COLO829 (cell line): ENCODE measurements around the gene AGTRAP.
A peak's percentile ranks its signal among the peaks of the same experiment; 100 is the strongest.

Experiments used
- DNase-seq: peaks from one replicate; pipeline ENCODE4 v3.0.0; 2012; ENCODE audit warnings: low spot score

The AGTRAP gene

DNA sequence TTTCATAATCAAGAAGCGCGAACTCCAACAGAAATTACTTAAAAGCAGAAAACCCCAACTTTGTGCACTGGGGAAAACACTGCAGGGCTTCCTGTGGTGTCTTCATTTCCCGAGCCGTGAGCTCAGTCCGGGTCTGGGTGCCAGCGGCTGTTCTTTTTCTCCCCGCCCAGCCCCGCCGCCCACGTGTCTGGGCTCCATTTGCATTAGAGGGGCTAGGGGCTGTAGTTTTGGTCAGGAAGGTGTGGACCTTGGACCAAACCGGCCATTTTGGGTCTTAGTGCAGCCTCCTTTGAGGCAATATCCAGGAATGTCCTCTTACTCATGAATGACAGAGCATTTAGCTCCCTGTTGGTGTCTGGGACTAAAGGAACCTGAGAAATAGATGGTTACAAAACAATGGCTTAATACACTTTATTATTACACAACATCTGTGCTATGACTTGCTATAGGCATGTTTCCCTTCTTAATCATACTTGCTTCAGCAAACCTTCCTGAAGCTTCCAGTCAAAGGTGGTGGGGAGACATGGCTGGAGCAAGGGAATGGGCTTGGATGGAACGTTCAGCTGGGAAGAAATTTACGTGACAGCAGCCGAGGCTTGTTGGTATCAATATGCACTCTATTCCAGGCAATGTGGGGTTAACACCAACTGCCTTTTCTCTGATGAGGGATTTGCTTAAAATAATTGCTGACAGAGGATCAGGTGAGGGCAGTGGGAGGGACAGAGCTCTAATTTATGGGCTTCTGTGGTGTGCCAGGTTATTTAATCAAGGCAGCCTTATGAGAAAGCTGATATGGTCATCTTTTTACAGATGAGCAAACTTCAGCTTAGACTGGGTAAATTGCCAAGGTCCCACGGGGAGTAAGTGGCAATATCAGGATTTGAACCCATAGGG lies 1.1 kb downstream of the AGTRAP start:
- DNase-seq: peak; percentile 42

DNA sequence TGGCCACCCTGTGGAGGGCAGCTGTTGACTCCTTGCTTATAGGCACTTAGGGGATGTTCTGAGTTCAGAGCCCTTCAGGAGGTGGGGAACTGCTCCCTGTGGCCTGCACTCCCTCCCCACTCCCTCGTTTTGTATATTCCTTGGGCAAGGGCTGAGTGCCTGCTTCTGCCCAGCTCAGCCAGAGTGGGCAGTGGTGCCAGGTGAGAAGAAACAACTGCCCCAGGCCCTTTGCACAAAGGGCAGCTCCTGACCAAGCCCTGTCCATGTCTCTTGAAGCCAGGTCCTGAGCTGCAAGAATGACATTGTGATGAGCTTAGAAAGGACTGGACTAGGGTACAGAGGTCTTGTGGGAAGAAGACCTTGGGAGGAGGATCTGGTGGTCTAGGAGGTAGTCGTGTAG lies 2.2 kb downstream of the AGTRAP start:
- DNase-seq: no peak

DNA sequence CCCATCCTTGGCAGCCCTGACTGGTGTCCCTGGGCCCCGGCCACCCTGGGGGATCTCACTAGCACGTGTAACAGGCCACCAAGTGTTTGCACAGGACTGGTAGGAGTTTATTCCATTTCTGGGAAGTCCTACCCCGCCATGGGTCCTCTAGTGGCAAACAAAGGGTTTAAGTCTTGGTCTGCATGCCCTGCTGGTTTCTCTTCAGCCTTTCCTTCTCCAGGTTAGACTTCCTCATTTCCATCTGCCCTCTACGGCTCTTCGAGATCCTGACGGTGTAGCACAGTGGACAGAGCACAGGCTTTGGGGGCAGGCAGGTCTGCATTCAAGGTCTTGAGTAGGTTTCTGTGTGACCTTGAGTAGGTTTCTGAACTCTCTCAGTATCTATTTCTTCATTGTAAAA lies 2.8 kb downstream of the AGTRAP start:
- DNase-seq: no peak

DNA sequence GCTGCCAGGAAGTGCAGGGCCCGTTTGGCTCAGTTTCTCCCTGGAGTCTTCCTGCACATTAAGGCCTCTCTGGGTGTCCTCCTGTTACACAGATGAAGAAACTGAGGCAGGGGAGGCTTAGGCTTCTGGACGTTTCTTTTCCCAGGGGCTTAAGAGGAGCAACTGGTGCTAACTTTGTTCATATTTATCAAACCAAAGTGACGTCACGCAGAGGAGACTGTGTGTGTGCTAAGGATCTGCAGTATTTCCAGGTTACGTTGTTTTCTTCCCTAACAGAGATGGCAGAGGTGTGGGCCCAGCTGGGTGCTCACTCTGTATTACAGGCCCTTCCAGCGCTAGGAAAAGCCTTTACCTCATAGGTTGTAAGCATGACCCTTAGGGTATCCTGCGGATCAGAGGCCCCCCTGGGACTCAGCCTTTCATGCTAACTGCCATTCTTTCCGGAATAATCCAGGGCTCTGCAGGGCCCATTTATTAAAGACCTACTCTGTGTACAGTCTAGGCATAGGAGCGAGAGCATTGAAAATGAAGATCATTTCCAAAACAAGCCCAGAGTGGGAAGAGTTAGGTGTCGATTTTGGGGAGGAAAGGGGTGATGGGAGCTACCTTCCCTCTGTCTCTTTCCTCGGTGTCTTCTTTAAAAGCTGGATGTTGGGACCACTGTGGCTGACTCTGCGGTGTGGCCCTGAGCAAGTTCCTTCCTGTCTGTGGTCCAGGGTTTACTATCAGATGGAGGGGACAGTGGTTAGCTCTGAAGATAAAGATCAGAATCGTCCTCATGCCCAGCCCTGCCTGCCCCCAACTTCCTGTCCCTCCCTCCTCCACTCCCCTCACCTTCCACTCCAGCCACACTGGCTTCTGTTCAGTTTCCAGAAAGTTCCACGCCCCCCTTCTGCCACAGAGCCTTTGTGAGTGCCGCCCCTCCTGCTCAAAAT lies 4.6 kb downstream of the AGTRAP start:
- no peak for DNase-seq

DNA sequence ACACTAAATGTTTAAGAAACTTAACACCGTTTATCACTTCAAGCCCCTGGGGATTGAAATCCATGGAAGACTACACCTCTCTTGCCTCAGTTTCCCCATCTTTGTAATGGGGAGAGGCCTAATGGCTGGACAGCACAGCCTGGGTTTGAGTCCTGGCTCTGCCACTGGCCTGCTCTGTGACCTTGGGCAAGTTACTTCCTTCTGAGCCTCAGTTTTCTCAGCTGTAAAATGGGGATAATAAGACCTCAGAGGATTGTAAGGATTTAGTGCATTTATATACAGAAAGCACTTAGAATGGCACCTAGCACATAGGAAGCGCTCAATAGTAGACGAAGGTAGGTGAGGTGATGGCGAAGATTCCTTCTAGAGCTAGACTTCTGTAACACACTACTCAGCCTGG lies 5.5 kb downstream of the AGTRAP start:
- no peak for DNase-seq

DNA sequence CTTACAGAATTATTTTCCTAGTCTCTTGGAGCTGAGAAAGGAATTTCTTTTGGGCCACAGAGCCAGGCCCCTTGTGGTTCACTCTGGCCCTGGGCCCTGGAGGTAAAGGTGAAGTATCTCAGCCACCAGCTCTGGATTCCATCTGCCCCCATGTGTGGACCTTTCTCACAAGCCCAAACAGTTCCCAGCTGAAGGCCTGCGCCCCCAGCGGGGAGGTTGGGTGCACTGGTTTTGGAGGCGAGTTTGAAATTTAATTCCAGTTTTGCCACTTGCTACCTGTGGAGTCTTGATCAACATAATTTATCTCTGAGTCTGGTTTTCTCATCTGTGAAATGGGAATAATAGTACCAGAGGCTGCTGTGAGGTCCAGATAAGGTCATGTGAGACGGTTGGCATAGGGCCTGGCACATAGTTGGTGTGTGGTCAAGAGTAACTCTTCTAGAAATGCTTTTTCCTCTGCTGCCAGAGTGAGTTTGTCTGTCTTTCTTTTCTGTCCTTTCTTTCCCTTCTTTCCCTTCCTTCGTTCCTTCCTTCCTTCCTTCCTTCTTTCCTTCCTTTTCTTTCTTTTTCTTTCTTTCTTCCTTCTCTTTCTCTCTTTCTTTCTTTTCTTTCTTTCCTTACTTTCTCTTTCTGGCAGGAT lies 6.1 kb downstream of the AGTRAP start:
- DNase-seq: no peak

DNA sequence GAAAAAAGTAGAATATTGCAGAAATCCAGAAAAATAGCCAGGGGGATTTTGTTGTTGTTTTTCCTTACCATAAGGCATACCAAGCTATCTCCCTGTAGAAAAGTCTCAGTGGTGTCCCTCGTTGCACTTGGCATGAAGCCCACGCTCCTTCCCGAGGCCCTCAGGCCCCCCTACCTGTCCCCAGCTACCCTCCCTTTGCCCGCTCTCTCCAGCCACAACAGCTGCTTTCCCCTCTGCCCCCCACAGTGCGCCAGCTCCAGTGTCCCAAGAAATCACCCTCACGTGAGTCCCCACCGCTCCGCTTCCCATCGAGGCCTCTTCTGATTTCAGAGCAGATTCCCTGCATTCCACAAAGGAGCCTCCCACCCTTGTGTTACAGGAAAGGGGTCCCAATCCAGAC lies 8.4 kb downstream of the AGTRAP start:
- no peak for DNase-seq

DNA sequence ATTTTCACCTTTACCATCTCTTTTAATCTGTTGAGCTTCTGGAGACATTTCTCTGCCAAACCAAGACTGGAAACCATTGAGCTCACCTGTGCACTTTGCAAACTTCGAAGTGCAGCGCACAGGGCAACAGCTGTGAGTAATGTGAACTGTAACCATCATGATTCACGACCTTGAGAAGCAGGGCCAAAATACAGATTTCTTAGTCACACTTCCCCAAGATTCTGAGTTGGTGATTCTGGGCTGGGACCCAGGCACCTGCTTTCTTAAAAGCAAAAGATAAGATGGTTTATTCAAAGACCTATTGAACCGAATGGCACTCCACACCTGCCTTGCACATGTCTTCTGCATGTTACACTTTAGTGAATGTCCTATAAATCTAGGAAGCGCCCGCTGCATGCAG lies 10.2 kb downstream of the AGTRAP start:
- no peak for DNase-seq

DNA sequence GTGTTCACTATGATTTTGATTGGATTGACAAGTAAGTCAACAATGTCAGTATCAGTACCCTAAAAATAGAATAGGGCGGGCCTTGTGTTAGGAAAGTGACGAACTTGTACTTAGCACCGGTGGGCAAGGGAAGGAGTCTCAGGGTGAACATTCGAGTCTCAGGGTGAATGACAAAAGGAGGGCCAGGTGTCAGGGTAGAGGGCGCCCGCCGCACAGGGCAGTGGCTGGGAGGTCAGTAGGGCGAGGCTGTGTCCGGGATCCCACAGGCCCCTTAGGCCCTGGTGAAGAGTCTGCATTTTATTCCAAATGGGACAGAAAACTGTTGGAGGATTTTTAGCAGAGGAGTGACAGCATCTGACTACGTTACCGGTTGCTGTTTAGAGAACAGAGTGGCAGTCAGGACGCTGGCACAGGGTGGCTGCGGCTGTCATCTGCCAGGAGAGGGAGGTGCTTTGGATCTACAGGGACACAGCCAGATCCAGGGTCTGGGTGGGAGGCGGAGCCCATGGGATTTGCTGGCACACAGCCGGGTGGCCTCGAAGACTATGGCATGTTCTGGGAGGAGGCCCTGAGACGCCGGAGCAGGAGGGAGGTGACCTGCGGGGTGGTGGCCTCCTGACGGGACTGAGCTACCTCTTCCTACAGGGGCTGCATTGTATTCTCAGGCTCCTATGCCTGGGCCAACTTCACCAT lies 11.0 kb downstream of the AGTRAP start:
- no peak for DNase-seq

DNA sequence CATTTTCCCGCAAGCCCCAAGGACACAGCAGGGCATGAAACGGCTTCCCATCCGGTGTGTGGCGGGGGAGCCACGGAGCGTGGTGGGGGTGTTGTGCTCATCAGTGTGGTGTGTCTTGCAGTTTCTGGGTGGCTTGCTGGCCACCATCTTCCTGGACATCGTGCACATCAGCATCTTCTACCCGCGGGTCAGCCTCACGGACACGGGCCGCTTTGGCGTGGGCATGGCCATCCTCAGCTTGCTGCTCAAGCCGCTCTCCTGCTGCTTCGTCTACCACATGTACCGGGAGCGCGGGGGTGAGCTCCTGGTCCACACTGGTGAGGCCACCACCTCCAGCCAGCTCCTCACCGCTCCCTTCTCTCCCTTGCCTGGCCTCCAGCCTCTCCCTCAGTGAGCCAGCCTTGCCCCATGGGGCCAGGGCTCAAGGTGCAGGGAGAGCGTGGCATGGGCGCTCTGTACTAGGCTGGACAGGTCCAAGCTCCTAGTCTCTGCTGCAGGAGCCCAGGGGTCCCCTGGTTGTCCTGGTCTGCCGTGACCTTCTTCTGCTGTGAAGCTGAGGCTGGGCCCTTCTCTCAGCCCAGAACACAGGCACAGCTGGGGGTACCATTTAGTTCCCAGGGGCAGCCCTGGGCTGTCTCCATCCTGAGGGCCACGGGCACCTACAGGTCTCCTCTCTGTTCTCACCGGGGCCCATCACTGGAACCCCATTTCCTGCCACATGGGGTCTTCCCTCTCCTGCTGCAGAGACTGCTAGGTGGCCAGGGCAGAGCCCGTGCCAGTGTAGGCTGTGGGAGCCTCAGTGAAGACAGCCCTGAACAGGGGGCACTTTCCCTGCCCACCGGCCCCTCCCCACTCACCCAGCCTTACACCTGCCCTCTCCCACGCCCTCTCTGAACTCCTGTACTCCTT lies 12.6 kb downstream of the AGTRAP start:
- DNase-seq: no peak

DNA sequence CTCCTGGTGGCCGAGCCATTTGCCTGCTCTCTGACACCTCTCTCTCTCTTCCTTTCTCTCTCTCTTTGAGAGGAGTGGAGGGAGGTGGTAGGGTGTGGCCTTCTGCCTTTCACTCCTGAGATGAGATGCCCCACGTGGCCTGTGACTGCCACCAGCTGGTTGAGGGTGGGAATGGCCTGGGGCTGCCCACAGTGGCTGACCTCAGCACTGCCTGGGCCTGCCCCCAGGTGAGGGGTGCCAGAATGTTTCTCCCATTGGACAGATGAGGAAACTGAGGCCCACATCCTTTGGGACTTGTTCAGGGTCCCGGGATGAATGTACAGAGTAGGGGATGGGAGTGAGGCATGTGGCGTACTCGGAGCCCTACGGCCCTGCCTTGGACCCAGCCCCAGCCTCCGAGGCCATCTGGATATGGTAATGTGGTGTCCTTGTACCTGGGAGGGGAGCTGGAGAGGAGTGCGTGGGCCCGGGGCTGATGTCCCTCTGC lies 13.3 kb downstream of the AGTRAP start:
- DNase-seq: peak; percentile 48

DNA sequence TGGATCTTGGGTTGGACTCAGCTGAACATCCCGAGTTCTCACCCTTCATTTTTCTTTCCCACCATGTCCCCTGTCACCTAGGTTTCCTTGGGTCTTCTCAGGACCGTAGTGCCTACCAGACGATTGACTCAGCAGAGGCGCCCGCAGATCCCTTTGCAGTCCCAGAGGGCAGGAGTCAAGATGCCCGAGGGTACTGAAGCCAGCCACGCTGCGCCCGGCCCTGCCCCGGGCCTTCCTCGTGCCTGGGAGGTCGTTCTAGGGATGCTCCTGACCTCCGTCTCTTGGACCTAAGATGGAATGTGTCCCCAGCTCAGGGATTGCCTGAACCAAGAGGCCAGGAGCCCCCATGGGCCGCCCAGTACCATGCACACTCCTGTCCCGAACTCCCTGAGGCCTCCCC lies 14.1 kb downstream of the AGTRAP start:
- DNase-seq: no peak

DNA sequence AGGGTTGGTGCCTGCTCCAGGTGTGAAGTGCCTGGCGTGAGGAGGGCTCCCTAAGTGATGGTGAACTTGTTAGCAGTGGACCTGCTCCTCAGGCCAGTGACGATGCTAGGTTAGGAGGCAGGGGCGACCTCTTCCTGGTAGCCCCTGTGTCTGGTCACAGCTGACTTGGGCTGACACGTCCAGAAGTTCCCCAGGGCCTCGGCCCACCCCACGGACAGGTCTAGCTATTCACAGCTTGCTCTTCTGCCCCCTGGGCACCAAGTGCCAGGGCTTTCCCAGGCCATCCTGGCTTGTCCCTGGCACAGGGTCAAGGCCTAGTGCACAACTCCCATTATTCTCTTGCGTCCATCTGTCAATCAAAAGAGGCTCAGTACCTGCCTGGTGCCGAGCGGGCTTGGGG lies 15.2 kb downstream of the AGTRAP start:
- no peak for DNase-seq

DNA sequence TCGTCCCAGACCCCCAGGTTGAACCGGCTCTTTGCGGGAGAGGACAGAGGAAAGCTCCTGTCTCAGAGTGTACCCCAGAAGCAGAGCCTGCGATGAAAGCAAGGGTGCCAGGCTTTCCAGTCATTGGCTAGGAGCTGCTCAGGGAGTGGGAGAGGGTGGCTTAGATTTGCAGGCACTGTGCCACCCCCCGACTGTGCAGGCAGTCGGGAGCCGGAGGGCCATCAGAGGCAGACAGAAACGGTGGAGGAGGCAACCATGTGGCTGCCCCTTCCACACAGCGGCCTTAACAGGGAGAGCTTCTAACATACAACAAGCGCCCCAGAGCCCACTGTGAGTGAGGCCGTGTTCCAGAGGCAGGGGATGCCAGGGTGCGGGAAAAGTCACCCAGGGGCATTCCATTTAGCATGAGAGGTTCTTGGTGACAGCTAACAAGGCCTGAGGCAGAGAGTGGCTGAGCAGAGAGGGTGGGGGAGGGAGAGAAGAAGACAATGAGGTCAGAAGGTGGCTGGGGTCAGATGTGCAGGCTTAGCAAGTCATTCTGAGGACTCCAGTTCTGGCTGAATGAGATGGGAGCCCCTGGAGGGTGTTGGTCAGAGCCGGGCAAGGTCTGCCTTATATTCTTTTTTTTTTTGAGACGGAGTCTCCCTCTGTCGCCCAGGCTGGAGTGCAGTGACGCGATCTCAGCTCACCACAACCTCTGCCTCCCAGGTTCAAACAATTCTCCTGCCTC lies 16.6 kb downstream of the AGTRAP start:
- DNase-seq: no peak

DNA sequence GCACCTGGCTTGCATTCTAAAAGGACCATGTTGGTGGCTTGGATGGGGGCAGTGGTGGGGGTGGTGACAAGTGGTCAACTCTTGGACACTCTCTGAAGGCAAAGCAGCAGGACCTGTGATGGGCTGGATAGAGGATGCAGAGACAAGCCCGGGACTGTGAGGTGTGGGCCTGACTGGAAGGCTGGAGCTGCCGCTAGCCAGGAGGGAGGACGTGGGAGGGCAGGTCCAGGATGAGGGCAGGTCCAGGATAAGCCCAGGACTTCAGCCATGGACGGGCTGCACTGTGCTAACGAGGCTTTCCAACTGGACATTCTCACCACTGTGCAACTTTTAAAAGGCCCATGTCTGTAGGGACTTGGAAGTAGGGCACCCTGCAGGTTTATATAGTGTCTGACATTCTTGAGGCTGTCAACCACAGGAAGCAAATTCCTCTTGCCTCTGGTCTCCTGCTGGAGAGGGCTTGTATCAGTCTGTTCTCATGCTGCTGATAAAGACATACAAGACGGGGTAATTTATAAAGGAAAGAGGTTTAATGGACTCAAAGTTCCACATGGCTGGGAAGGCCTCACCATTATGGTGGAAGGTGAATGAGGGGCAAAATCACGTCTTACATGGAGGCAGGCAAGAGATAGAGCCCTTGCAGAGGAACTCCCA lies 17.7 kb downstream of the AGTRAP start:
- no peak for DNase-seq

DNA sequence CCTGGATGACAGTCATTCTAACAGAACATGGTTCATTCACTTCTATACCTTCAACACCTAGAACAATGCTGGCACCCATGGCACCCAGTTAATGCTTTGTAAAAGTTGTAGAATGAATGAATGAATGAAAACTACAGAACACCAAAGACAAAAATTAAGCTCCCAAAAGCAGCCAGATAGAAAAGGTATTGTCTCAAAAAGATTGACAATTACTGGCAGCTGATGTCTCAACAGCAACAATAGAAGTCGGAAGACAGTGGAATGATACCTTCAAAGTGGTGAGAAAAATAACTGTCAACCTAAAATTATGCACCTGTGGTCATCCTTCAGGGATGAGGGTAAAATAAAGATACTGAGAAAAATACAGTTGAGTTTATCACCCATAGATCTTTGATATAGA lies 21.1 kb downstream of the AGTRAP start:
- no peak for DNase-seq

DNA sequence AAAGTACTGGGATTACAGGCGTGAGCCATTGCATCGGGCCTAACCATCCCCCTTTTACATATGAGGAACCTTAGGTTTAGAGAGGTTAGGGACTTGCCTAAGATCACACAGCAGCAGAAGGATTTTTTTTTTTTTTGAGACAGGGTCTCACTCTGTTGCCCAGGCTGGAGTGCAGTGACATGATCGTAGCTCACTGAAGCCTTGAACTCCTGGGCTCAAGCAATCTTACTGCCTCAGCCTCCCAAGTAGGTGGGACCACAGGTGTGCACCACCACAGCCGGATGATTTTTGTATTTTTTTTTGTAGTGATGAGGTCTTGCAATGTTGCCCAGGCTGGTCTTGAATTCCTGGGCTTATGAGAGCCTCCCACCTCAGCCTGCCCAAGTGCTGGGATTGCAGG lies 23.9 kb downstream of the AGTRAP start:
- DNase-seq: no peak

DNA sequence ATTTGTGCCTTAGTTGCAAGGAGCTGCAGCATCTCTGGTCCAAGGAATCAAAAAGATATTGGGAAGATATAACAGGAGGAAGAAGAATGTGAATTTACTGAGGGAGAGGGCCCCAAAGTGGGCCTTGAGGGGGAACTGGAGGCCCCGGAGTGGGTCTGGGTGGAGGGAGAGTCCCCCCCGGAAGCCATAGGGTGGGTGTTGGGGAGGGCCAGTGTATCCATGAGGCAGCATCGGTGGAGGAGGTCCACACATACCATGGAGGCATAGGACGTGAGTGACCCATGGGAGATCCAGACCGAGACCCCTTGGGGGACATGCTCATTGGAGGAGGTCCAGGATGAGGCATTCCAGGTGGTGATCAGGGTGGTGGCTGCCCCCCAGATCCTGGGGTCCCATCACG lies 25.3 kb downstream of the AGTRAP start:
- no peak for DNase-seq

DNA sequence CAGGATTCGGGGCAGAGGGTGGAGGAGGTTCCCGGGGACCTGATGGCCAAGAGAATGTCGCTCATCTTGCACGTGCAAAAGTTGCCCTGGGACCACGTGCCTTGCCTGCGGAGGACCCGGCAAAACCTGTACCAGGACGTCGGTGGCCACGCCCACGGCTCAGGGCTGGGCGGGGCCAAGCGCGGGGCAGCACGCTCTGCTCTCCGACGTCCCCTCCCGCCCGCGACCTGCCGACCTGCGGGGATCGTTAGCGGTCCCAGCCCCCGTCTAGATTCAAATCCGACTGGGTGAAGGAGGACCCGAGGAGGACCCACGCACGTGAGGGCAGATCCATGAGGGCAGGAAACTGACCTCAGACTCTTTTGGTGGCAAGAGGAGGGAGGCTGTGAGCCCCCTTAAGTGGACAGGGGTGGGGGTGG lies 26.1 kb downstream of the AGTRAP start, which contains the start of gene C1orf167:
TSS of gene C1orf167 (plus strand) at position 206 of the 419 bp plus-strand sequence. CDS start 2,208 bp downstream, outside the sequence.
- DNase-seq: no peak
